Fibroblast of the aortic adventitia (primary cell): ENCODE data around the gene LHPP. TPM values are rescaled to one million over a fixed set of nuclear protein-coding genes. Genes with fewer than 3 reads are reported as not detected.
"Not testable (repeated sequence)": the region's sequence is repeated elsewhere in the genome, so short reads cannot be mapped to it uniquely, and the experiment has no call there.

ENCODE experiments used
- DNase-seq: peaks from one replicate; pipeline ENCODE4 v3.0.0-alpha.2; 2010; ENCODE audit warnings: low read depth
- H3K4me3 ChIP-seq: 2 replicates; pipeline ENCODE4 v1.5.1; 2011; ENCODE audit warnings: low read depth, mild to moderate bottlenecking, control low read depth, low read length, moderate library complexity
- CTCF ChIP-seq: IDR thresholded peaks from 2 replicates; pipeline ENCODE4 v1.5.1; 2011; ENCODE audit warnings: mild to moderate bottlenecking, low read length, control low read depth, inconsistent platforms; ENCODE audit not compliant: insufficient read depth
- total RNA-seq: library from RNA; depleted of rRNA; stranded (reverse); fragments of >200 nt; gene quantifications from 2 replicates; pipeline ENCODE4 v1.2.3, GENCODE V29; 2012; ENCODE audit warnings: low replicate concordance

The LHPP gene
- total RNA-seq, 1 donor = 12.5 TPM

GRCh38 chr10:124429576-124429975 is 32.0 kb upstream of the LHPP start:
- no peak for DNase-seq
- no peak for TF ChIP-seq CTCF
- no peak overlapping the region for H3K4me3 ChIP-seq

DNA sequence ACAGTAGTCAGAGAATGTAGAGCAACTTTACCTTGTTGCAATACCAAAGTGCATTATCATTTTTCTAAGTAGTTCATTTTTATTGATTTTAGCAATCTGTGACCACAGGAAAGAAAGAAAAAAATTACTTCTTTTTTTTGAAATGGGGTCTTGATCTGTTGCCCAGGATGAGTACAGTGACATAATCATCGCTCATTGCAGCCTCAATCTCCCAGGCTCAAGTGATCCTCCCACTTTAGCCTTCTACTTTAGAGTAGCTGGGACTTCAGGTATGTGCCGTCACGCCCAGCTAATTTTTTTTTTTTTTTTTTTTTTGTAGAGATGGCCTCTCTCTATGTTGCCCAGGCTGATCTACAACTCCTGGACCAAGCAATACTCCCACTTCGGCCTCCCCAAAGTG is 31.5 kb upstream of the LHPP start:
- no peak for DNase-seq
- H3K4me3 ChIP-seq = no peak overlapping the region
- no peak for TF ChIP-seq CTCF

DNA sequence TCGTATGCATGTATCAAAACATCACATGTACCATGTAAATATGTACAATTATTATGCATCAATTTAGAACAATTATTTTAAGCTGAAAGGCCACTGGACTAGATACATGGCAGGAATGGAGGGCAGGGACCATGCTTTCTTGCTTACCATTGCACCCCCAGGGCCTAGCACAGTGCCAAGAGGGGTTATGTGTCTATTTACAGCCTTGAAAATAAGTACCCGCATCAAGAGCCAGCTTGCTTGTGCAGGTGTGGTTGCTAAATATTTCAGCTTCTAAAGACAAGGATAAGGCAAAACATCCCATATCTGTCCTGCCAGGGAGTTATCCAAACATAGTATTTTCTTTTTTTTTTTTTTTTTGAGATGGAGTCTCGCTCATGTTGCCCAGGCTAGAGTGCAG is 28.2 kb upstream of the LHPP start:
- no peak overlapping the region for H3K4me3 ChIP-seq
- no peak for DNase-seq
- no peak for TF ChIP-seq CTCF

DNA sequence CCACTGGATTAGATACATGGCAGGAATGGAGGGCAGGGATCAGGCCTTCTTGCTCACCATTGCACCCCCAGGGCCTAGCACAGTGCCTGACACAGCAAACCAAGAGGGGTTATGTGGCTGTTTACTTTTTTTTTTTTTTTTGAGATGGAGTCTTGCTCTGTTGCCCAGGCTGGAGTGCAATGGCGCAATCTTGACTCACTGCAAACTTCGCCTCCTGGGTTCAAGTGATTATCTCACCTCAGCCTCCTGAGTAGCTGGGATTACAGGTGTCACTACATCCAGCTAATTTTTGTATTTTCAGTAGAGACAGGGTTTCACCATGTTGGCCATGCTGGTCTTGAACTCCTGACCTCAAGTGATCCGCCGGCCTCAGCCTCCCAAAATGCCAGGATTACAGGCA is 25.9 kb upstream of the LHPP start:
- DNase-seq, H3K4me3 ChIP-seq: not testable (repeated sequence)

GRCh38 chr10:124436191-124436638 is 25.4 kb upstream of the LHPP start:
- no peak for DNase-seq
- TF ChIP-seq CTCF = no peak
- no peak overlapping the region for H3K4me3 ChIP-seq

GRCh38 chr10:124441694-124442093 is 19.9 kb upstream of the LHPP start:
- not testable (repeated sequence) for H3K4me3 ChIP-seq, DNase-seq

- DNase-seq = no peak
Measured at GRCh38 chr10:124446830-124447750, 14.5 kb upstream of the LHPP start.

More at GRCh38 chr10:124446830-124447750, 14.5 kb upstream of the LHPP start:
- H3K4me3 ChIP-seq = no peak overlapping the region
- TF ChIP-seq CTCF = no peak
